ENCODE data around the gene CMKLR1. TPM values are rescaled to one million over a fixed set of nuclear protein-coding genes. Genes with fewer than 3 reads are reported as not detected.

The CMKLR1 gene
- polyA plus RNA-seq, 3 donors: 7.5 to 11.6 (median 7.9) TPM

DNA sequence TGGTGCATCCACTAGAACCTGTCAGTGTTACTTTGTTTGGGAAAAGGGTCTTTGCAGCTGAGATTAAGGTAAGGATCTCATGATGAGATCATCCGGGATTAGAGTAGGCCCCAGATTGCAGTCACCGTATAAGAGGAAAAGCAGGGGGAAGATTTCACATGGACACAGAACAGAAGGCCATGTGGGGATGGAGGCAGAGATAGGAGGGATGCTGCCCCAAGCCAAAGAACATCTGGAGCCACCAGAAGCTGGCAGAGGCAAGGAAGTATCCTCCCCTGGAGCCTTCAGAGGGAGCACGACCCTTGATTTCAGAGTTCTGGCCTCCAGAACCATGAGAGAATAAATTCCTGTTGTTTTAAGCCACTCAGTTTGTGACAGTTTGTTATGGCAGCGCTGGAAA is 39.6 kb downstream of the CMKLR1 start:
- H3K4me1 ChIP-seq (ENCODE audit: control insufficient read depth in 1 of 2, insufficient read depth in 2 of 2, low read length in 2 of 2): peaks cover 42 to 55% of the 10 kb centered on the region in 2 donors
- no peak overlapping the region for H2AFZ ChIP-seq (ENCODE audit: insufficient read depth, low read depth, low read length, poor library complexity, severe bottlenecking)
- TF ChIP-seq, protein P1, sequence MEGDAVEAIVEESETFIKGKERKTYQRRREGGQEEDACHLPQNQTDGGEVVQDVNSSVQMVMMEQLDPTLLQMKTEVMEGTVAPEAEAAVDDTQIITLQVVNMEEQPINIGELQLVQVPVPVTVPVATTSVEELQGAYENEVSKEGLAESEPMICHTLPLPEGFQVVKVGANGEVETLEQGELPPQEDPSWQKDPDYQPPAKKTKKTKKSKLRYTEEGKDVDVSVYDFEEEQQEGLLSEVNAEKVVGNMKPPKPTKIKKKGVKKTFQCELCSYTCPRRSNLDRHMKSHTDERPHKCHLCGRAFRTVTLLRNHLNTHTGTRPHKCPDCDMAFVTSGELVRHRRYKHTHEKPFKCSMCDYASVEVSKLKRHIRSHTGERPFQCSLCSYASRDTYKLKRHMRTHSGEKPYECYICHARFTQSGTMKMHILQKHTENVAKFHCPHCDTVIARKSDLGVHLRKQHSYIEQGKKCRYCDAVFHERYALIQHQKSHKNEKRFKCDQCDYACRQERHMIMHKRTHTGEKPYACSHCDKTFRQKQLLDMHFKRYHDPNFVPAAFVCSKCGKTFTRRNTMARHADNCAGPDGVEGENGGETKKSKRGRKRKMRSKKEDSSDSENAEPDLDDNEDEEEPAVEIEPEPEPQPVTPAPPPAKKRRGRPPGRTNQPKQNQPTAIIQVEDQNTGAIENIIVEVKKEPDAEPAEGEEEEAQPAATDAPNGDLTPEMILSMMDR (IDR thresholded peaks at IDR 0.05): no peak
- no peak overlapping the region for H3K4me3 Mint-ChIP-seq
- no peak overlapping the region for H3K9ac ChIP-seq (ENCODE audit: insufficient read depth, low read length, poor library complexity, severe bottlenecking)
- peak overlapping the region in 1 of 7 donors; percentile 10 for H3K27ac Mint-ChIP-seq
- no peaks in the 10 kb centered on the region for H3K79me2 ChIP-seq (ENCODE audit: insufficient read depth, low read length)
- no peak overlapping the region for H3K4me2 ChIP-seq (replicated peaks; ENCODE audit: extremely low read depth, low read length, poor library complexity, severe bottlenecking)
- H3K9me3 ChIP-seq (replicated peaks in 1 of 2; ENCODE audit: control insufficient read depth in 1 of 2, insufficient read depth in 1 of 2, low read length in 2 of 2): no peaks in the 10 kb centered on the region
- no peaks in the 10 kb centered on the region for H3K36me3 ChIP-seq (replicated peaks in 1 of 2; ENCODE audit: control insufficient read depth in 1 of 2, insufficient read depth in 2 of 2, low read length in 2 of 2)
- no peak for DNase-seq
- H3K27me3 Mint-ChIP-seq (ENCODE audit: low read depth in 3 of 3): peaks cover 3 to 14% (median 4%) of the 10 kb centered on the region in 3 donors
- no peaks in the 10 kb centered on the region for H3K27me3 ChIP-seq (ENCODE audit: control insufficient read depth in 2 of 2, insufficient read depth in 2 of 2, low read length in 2 of 2)
- no peak overlapping the region for H3K27ac ChIP-seq (ENCODE audit: low read depth in 1 of 2, low read length in 2 of 2)
- WGBS (ENCODE audit: insufficient coverage): 96% methylated on average over 3 of the region's 4 CpGs
- H3K4me3 ChIP-seq (replicated peaks in 1 of 3; ENCODE audit: low read depth in 2 of 3, low read length in 3 of 3): no peak overlapping the region
- H4K20me1 ChIP-seq (ENCODE audit: insufficient read depth, low read length): no peaks in the 10 kb centered on the region
- H3K36me3 Mint-ChIP-seq: peaks cover 0 to 5% of the 10 kb centered on the region in 2 donors
- peaks cover 59% of the 10 kb centered on the region for H3K4me1 Mint-ChIP-seq
- intact Hi-C loops (cut with micrococcal nuclease): no loop called here
- H3K9me3 Mint-ChIP-seq: peaks cover 0 to 3% (median 0%) of the 10 kb centered on the region in 7 donors

DNA sequence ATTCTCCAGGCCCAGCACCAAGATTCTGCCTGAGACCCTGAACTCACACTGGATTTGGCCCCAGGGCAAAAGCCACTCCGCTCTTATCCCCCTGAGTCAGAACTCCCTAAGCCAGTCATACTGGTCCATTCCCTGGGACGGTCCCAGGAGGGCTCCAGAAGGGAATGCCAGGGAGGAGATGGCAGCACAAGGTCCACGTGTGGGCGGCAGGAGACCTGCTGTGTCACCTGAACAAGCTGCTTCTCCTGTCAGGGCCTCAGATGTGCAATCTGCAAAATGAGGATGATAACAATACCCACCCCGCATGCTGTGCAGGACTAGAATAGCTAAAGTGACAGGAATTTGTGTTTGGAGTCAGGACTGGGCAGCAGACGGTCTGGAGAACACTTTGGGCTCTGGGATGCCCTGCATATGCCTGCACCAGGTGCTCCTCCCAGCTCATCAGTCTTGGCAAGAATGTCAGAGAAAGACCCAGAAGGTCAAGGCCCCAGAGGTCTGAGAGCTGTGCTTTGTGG is 40.3 kb downstream of the CMKLR1 start:
- H4K20me1 ChIP-seq (ENCODE audit: insufficient read depth, low read length): no peaks in the 10 kb centered on the region
- no peak for DNase-seq
- intact Hi-C loops (cut with micrococcal nuclease): no loop called here
- peaks cover 0 to 2% of the 10 kb centered on the region in 2 donors for H3K27me3 ChIP-seq (ENCODE audit: control insufficient read depth in 2 of 2, insufficient read depth in 2 of 2, low read length in 2 of 2)
- H3K9me3 ChIP-seq (replicated peaks in 1 of 2; ENCODE audit: control insufficient read depth in 1 of 2, insufficient read depth in 1 of 2, low read length in 2 of 2): no peaks in the 10 kb centered on the region
- H3K36me3 Mint-ChIP-seq: peaks cover 0 to 5% of the 10 kb centered on the region in 2 donors
- 94% methylated on average over 6 of the region's 6 CpGs for WGBS (ENCODE audit: insufficient coverage)
- H3K4me3 Mint-ChIP-seq: peak overlapping the region in 1 of 2 donors; percentile 46
- no peak overlapping the region for H3K4me3 ChIP-seq (replicated peaks in 1 of 3; ENCODE audit: low read depth in 2 of 3, low read length in 3 of 3)
- peaks cover 42 to 55% of the 10 kb centered on the region in 2 donors for H3K4me1 ChIP-seq (ENCODE audit: control insufficient read depth in 1 of 2, insufficient read depth in 2 of 2, low read length in 2 of 2)
- H3K27me3 Mint-ChIP-seq (ENCODE audit: low read depth in 3 of 3): peaks cover 0 to 12% (median 2%) of the 10 kb centered on the region in 3 donors
- H3K4me2 ChIP-seq (replicated peaks; ENCODE audit: extremely low read depth, low read length, poor library complexity, severe bottlenecking): no peak overlapping the region
- H3K9me3 Mint-ChIP-seq: peaks cover 0 to 3% (median 0%) of the 10 kb centered on the region in 7 donors
- peak overlapping the region; percentile 26 to 72 for H3K27ac ChIP-seq (ENCODE audit: low read depth in 1 of 2, low read length in 2 of 2)
- H3K36me3 ChIP-seq (replicated peaks in 1 of 2; ENCODE audit: control insufficient read depth in 1 of 2, insufficient read depth in 2 of 2, low read length in 2 of 2): no peaks in the 10 kb centered on the region
- peaks cover 56% of the 10 kb centered on the region for H3K4me1 Mint-ChIP-seq
- peak overlapping the region; percentile 19 to 91 (median 77) for H3K27ac Mint-ChIP-seq
- TF ChIP-seq, protein P1 (IDR thresholded peaks at IDR 0.05): no peak
- H2AFZ ChIP-seq (ENCODE audit: insufficient read depth, low read depth, low read length, poor library complexity, severe bottlenecking): no peak overlapping the region
- H3K79me2 ChIP-seq (ENCODE audit: insufficient read depth, low read length): no peaks in the 10 kb centered on the region
- H3K9ac ChIP-seq (ENCODE audit: insufficient read depth, low read length, poor library complexity, severe bottlenecking): no peak overlapping the region
